Esophagus squamous epithelium (tissue), 4 donors: ENCODE measurements around the gene UNK.

ENCODE experiments used
- CTCF ChIP-seq, 6 experiments: fragments of 450-650 bp in 4 of 6; fragments of 200-600 bp in 2 of 6; sonication (generic) in 2 of 6; IDR thresholded peaks; one replicate each; pipeline ENCODE4 v1.5.1; 2016 to 2019; ENCODE audit warnings: antibody characterized with exemption in 6 of 6, mild to moderate bottlenecking in 4 of 6, moderate library complexity in 4 of 6
- POLR2A ChIP-seq, 4 donors: fragments of 450-650 bp; IDR thresholded peaks; one replicate each; pipeline ENCODE4 v1.6.1; 2017; ENCODE audit warnings: antibody characterized with exemption in 4 of 4, mild to moderate bottlenecking in 4 of 4, moderate library complexity in 3 of 4

GRCh38 chr17:75813081-75814020 is 28.7 kb downstream of the UNK start:
- TF ChIP-seq CTCF (IDR thresholded peaks at IDR 0.05) (no peak), POLR2A (IDR thresholded peaks at IDR 0.05) (no peak)
